Suprapubic skin (tissue), 4 donors: ENCODE results near the gene SLC25A36.

Experiments
- EP300 ChIP-seq: sonication (generic); formaldehyde crosslinking; IDR thresholded peaks from one replicate; pipeline ENCODE4 v1.6.1; 2017; ENCODE audit warnings: antibody characterized with exemption
- POLR2A ChIP-seq, 2 donors: fragments of 450-650 bp; IDR thresholded peaks; one replicate each; pipeline ENCODE4 v1.6.1; 2017; ENCODE audit warnings: antibody characterized with exemption in 2 of 2, mild to moderate bottlenecking in 2 of 2, moderate library complexity in 2 of 2
- POLR2AphosphoS5 ChIP-seq, 3 donors: sonication (generic); formaldehyde crosslinking; IDR thresholded peaks; one replicate each; pipeline ENCODE4 v1.6.1; 2017; ENCODE audit warnings: antibody characterized with exemption in 3 of 3
- TF ChIP-seq, protein P1 (sequence below), 2 donors: fragments of 200-600 bp in 1 of 2; fragments of 450-650 bp in 1 of 2; sonication (generic) in 1 of 2; IDR thresholded peaks; one replicate each; pipeline ENCODE4 v1.5.1; 2016 to 2019; ENCODE audit warnings: antibody characterized with exemption in 2 of 2, mild to moderate bottlenecking in 1 of 2, moderate library complexity in 1 of 2

- no peak for TF ChIP-seq POLR2A (IDR thresholded peaks at IDR 0.05)
- TF ChIP-seq, protein P1, sequence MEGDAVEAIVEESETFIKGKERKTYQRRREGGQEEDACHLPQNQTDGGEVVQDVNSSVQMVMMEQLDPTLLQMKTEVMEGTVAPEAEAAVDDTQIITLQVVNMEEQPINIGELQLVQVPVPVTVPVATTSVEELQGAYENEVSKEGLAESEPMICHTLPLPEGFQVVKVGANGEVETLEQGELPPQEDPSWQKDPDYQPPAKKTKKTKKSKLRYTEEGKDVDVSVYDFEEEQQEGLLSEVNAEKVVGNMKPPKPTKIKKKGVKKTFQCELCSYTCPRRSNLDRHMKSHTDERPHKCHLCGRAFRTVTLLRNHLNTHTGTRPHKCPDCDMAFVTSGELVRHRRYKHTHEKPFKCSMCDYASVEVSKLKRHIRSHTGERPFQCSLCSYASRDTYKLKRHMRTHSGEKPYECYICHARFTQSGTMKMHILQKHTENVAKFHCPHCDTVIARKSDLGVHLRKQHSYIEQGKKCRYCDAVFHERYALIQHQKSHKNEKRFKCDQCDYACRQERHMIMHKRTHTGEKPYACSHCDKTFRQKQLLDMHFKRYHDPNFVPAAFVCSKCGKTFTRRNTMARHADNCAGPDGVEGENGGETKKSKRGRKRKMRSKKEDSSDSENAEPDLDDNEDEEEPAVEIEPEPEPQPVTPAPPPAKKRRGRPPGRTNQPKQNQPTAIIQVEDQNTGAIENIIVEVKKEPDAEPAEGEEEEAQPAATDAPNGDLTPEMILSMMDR (IDR thresholded peaks at IDR 0.05), result no peak
- TF ChIP-seq EP300, result no peak
- no peak for TF ChIP-seq POLR2AphosphoS5 (IDR thresholded peaks at IDR 0.05)
Measured at GRCh38 chr3:140995881-140996280, 54.2 kb downstream of the SLC25A36 start.
